NOMO-1 (cell line): Measurements from ENCODE around the gene UCP3.

Experiments used
- DNase-seq, 2 experiments: peaks; one replicate each; lab custom pipeline; 2025; ENCODE audit not compliant: unreplicated experiment in 2 of 2; lab: John Stamatoyannopoulos, UW

The UCP3 gene, protein sequence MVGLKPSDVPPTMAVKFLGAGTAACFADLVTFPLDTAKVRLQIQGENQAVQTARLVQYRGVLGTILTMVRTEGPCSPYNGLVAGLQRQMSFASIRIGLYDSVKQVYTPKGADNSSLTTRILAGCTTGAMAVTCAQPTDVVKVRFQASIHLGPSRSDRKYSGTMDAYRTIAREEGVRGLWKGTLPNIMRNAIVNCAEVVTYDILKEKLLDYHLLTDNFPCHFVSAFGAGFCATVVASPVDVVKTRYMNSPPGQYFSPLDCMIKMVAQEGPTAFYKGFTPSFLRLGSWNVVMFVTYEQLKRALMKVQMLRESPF

DNA sequence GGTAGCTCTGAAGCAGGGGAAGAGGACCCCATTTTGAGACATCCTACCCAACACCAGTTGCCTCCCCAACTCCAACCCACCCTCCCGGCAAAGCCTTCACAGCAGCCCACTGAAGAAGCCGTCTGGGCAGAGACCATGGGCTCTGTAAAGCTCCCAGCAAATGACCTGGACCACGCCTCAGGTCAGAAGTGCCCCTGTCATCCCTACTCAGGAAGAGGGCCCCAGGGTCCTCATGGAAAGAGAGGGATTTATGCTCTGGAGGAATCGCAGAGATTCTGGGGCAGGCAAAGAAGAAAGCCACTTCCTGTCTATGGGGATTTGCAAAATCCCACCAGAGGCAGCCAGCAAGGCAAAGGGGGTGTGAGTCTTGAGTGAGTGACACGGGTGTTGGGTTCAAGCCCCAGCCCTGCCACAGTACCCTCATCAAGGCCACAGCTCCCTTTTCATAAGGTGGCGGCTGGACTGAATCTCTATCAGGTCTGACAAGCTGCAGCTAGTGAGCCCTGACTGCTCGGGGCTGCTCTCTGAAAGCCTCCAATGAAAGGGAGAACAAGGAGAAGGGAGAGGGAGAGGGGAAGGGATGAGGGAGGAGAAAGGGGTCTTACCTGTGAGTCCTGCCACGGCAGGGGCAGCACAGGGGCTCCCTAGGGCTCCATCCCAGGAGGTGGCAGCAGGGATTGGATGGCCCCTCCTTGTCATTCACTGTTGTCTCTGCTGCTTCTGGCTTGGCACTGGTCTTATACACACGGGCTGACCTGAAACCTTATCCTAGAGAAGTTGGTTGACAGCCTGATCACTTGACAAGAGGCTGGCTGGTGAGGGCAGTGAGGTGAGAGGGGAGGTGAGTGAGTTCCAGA, at the start of gene UCP3:
UCP3 (minus strand) TSS at position 713 of the 857 bp plus-strand sequence. CDS start 2,043 bp downstream, outside the sequence.
- DNase-seq = no peak

DNA sequence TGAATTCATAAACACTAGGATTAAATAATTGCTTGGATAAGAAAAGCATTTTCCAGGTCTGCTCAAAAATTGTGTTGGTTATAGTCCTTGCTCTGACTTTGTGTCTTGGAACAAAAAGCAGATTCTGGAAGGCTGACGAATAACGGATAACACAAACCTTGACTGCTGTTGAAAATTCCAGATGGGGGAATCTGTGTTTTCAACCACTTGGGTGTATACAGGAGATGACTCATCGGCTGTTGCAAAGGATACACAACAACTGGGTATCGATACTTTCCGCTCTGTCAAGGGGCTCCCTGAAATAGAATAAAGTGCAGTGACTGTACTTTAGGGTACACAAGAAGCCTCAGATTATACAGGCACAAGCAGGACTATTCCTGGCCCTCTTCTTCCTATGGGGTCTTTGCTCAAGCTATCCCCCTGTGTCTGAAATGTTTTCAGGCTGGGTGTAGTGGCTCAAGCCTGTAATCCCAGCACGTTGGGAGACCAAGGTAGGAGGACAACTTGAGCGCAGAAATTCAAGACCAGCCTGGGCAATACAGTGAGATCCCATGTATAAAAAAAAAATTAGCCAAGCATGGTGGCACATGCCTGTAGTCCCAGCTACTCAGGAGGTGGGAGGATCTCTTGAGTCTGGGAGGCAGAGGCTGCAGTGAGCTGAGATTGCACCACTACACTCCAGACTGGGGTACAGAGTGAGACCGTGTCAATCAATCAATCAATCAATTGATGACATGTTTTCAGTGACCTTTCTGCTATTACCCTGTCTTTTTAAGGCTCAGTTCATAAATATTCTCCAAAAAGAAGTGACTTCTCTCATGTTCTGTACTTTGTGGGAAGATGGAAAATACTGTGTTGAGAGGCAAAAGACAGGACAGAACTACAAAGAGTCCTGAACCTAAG, 48.6 kb upstream of the UCP3 start:
- DNase-seq = no peak

DNA sequence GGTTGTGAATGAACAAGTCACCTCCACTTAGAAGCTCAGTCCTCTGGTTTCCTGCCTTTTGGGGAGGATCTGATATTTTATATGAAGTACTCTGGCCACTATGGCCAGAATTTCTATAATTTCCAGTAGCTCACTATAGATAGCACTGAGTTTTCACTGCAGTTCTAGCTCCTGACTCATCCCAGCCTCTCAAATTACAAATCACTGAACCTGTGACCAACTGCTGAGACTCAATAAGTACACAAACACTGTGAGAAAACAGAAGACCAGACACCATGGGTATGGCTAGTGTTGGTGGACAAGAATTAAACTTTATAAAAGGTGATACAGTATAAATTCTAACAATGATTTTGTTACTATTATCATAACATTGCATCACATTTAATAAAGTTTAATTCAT, 47.1 kb upstream of the UCP3 start:
- no peak for DNase-seq

DNA sequence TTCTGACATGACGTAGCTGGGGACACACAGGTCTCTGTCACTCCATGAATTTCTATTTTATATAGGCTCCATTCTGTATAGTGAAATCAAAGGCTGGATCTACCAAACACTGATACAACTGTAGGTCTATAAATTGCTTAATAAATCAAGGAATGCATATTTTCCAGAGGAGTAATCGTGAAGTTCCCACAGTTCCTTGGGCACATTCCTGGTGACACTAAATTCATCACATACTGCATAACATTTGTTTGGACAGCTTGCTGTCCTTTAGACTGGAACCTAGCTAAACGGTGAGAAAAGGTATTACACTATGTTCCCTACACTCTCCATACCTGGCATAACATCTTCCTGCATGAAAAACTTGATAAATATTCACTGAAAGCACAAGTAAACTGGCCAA, 41.6 kb upstream of the UCP3 start:
- no peak for DNase-seq

DNA sequence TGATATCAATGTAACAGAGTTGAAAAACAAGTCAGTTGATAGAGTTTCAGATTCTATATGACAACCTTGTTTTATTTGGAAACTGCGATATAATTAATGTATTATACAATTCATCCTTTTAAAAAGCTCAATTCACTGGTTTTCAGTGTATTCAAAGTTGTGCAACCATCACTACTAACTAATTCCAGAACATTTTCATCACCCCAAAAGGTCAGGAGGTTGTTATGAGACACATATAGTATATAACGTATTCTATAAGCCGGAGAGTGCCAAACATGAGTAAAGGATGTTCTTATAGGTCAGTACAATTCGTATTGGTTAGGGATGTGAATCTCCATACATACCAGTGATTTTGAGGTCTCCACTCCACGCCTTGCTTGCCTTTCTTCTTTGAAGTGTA, 40.1 kb upstream of the UCP3 start:
- DNase-seq = no peak

DNA sequence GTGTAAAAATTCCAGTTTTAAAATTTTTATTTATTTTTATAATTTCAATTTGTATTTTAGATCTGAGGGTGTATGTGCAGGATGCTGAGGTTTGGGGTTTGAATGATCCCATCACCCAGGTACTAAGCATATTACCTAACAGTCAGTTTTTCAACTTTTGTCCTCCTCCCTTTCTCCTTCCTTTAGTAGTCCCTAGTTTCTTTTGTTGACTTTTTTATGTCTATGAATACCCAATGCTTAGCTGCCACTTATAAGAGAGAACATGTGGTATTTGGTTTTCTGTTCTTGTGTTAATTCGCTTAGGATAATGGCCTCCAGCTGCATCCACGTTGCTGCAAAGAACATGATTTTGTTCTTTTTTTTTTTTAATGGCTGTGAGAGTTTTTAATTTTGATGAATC, 35.7 kb upstream of the UCP3 start:
- no peak for DNase-seq

DNA sequence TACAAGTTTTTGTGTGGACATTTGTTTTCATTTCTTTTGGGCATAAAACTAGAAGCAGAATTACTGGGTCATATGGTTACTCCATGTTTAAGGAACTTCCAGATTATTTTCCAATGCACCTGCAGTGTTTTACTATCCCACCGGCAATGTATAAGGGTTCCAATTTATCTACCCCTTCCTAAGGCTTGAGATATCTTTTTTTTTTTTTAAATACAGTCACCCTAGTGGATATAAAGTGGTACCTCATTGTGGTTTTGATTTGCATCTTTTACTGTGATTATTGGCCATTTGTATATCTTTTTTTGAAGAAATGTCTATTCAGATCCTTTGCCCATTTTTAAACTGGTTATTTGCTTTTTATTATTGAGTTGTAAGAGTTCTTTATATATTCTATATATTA, 34.6 kb upstream of the UCP3 start:
- DNase-seq = no peak

DNA sequence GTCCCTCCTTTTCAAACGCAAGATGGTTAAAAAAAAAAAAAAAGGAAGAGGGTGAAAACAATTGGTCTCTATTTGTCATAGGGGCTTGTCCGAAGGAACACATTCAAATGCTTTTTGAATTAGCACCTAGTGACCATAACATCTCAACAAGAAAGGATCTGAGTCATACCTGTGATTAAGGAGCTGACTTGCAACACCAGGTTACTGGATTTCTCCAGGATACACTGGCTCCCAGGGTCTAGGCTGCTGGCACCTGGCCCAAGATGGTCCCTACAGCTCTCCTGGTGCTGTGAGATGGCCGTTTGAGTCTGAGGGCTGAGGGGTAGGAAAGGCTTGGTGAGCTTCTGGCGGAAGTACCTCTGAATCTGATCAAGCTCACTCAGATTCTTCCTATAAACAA, 28.4 kb upstream of the UCP3 start:
- no peak for DNase-seq

DNA sequence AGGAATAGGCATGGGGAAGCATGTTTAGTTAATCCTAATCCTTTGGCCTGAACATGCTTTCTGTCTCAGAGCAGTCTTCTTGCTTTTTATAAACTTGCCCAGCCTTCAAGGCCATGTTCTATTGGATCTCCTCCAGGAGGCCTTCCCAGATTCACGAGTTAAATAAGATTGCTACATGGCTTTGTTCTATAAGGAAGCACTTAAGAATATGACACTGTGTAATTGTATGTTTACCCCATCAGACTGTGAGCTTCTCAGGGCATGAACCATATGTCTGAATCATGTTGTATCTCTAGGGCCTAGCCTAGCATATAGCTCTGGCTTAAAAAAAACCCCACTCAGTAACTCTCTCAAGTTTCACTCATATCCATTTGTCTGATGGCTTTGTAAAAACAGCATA, 26.4 kb upstream of the UCP3 start:
- DNase-seq = no peak

DNA sequence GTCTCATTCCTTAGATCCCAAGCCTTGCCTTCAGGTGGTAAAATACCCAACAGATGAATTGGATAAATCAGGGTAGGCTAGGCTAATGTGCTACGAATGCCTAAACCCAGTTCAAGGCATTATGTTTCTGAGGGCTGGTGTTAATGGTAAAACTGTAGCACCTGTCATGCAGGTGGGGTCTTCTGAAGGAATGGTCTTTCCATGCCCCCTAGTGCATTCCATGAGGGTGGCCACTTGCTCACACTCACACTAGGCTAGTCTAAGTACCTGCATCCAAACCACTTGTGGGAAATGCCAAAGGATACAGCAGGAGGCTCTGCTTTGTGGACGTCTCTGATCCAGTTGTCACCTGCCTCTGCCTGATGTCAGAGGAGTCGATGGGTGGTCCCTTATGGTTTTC, 24.2 kb upstream of the UCP3 start:
- DNase-seq = no peak

DNA sequence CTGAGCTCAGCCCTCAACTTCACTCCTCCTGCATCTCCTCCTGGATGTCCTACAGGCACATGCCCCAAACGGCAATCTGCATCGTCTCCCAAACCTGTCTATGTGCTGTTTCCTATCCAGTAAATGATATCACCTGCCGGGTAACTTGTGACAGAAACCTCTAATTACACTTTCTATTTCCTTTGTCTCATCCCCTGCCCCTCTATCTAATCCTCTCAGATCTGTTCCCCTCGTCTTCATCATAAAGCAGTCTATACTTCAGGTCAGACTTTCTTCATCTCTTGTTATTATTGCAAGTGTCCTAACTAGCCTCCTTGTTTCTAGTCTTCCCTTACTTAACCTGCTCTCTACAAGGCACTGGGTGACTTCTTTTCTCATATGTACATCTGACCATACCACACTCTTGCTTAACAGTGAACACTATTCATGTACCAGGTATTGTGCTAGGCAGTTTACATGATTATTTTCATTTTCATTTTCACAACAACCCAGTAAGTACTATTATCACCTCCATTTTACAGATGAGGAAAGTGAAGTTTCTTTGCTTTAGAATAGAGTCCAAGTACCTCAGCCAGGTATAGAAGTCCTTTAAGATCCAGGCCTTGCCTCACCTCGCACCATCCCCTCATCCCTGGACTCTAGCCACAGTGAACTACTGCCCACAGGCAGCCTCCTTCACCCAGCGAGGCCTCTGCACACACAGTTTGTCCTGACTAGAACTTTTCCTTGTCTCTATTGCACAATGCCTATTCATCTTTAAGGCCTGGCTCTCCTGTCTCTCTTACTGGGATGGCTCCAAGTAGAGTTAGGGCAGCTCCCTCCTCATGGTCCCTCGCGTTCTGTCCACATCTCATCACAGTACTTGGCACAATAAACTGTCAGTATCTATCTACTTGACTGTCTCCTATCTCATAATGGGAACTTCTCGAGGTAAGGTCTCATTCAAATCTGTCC, 22.1 kb upstream of the UCP3 start:
- no peak for DNase-seq

DNA sequence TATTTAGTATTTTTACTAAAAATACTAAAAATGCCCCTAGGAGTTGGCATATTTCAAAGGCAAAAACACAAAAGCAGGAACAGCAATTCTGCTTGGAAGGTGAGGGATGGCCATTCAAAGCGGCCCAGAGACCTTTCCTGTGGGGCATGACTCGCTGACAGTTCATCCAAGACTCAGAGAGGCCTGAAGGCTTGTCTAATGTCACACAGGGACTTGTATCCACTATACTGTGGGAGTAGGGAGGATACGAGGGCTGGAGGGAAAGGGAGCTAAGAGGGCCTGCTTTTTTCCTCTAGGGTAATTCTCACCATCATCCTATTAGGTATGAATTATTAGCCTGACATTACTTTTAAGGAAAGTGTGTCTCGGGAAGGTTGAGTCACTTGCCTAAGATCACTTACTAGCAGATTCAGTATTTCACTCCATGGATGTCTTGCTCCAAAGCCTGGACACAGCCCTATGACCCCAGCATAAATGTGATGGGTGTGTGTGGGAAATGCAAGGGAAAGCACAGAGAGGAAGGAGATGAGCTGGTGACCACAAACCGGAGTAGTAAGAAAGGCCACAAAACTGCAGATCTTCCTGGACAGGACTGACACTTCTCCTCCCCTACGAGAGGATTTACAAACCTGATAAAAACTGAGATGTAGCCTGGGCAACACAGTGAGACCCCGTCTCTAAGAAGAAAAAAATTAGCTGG, 16.7 kb upstream of the UCP3 start:
- DNase-seq = peak in 1 of 2 experiments; percentile 39

DNA sequence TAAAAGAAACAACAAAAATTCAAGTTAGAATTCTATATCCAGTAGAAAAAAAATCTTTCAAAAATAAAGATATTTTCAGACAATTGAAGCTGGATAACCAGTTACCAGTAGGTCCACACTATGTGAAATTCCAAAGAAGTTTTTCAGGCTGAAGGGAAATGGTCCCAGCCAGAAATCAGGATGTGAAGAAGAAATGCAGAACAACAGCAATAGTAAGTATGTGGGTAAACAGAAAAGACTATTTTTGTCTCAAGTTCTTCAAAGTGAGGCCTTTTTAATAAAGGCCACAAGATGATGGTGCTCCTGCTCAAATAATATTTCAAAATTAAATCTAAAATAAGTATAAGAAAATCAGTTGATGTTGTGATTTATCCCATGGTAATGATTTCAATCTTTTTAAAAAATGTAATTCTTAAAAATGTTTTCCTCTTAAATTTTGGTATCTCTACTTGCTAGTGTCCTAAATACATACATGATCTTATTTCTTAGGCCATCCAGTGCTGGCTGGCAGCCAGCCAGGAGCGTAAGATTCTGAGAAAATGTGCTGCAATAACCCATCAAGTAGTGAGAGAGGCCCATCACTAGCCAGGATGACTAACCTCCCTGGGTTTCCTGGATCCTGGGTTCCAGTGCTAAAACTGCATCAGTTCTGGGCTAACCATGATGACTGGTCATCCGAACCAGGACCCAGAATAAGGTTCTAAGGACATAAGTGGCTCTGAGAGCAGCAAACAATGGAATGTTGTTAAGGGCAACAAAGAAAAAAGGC, 15.6 kb upstream of the UCP3 start:
- peak; percentile 9 to 45 for DNase-seq

DNA sequence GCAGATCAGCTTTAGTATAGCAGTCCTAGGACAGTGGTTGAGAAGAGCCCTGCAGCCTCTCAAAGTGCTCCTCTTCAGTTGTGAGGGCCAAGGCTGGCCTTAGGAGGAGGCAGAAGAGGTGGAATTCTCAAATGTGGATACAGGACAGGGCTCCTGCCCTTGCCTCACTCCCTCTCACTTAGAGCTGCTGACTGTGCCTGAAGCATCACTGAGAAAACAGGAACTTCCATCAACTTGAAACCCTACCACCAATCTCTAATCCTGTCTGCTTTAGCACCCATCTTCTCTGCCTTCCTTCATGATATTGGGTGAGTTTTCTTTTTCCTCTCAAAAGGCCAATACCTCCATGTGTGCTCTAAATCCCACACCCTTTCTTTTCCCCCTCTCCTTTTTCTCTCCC, 14.4 kb upstream of the UCP3 start:
- peak; percentile 22 to 61 for DNase-seq

DNA sequence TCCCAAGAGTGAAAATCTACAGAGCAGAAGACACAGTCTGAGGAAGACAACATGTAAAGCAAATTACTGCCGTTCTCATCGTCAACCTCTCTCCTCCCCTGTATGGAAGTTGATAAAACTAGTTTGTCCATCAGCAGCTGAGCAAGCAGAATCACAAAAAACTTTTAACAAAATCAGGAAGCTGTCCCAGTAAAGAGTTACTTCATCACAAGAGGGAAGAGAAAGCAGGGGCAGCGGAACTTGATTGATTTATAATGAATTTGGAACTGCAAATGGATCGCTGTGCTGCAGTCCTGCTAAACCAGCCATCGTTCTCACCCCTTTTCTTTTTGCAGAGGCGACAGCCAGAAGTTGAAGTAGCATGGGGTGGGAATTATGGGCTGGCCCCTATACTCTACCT, 13.7 kb upstream of the UCP3 start:
- peak; percentile 81 to 85 for DNase-seq

DNA sequence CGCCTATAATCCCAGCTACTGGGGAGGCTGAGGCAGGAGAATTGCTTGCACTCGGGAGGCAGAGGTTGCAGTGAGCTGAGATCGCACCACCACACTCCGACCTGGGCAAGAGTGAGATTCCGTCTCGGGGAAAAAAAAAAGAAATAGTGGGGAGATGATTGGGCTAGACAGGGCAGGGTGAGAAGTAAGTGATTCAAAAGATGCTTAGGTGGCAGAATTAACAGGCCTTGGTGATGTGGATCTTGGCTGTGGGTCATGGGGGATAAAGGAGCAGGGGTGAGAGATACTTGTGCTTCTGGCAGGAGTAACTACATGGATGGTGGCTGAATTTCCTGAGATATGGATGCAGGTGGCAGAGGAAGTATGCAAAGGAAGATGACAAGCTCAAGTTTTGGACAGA, 13.1 kb upstream of the UCP3 start:
- DNase-seq = no peak

DNA sequence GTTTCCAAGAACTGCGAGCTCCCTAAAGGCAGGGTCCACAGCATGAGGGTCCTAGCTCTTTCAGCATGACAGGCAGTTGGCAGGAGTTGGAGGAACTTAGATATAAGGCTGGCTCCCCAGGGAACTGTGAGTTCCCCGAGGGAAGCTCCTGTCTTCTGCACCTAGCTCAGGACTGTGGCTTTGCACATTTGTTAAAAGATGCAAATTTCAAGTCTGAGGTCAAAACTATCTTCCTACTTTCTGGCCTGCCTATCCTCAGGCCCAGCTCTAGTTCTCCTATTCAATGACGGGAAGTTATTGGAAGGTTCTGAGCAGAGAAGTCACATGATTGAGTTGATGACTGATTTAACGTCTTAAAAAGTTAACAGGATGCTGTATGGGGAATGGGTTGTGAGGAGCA, 11.7 kb upstream of the UCP3 start:
- peak; percentile 49 to 62 for DNase-seq

DNA sequence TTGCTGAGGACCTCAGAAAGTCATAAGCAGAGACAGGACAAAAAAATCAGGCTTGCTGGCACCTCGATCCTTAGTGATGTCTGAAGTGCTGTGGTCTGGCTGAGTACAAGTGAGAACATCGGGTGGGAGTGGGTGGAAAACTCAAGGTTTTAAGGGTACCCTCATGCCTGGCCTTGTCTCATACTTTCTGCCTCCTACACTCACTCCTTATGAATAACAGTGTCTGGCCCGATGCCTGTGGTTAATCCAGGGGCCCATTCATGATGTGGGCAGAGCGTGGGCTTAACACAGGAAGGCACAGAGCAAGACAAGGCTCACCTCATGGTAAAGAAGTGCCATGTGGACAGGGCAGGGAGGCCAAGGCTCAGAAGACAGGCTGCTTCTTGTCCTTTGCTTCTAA, 11.0 kb upstream of the UCP3 start:
- DNase-seq = no peak
